K562 (cell line): ENCODE data around the gene SPAG16. TPM values are rescaled to one million over a fixed set of nuclear protein-coding genes. Genes with fewer than 3 reads are reported as not detected.

Source experiments
- ATAC-seq: fragments of 200-7000 bp; cut with Tn5 transposase; 3 replicates; pipeline ENCODE4 v1.9.1; 2020; ENCODE audit warnings: moderate library complexity
- BruUV-seq: library from RNA; stranded (reverse); fragments of 400-500 nt; replicated peaks from 2 replicates; lab custom pipeline; 2021; lab: Mats Ljungman, UMichigan
- CTCF ChIA-PET: fragments of 300-600 bp; formaldehyde crosslinking; extraction: SDS; loops from one replicate; lab custom pipeline; 2021; ENCODE audit warnings: low intra/inter-chr PET ratio; lab: Yijun Ruan, JAX
- POLR2A ChIA-PET: fragments of 300-600, 350-650 bp; sonication (Branson Sonifier 250); formaldehyde crosslinking; extraction: SDS; loops from one replicate; lab custom pipeline; 2021; ENCODE audit warnings: antibody characterized with exemption, inconsistent platforms; lab: Yijun Ruan, JAX
- DNase-seq, 4 experiments: peaks; one replicate each; pipeline versions ENCODE4 v3.0.0 to v3.0.0-alpha.2; 2011 to 2018; ENCODE audit warnings: low spot score in 3 of 4, mixed read lengths in 3 of 4; ENCODE audit errors: extremely low read depth in 1 of 4
- FAIRE-seq: peaks from 2 replicates; lab custom pipeline; 2011; peaks lifted over from hg19 to GRCh38; lab: Jason Lieb, UNC
- H2AFZ ChIP-seq: 2 replicates; pipeline ENCODE4 v1.6.0; 2011; ENCODE audit warnings: low read depth, low read length, control low read depth, inconsistent platforms
- H3K27ac ChIP-seq: fragments of 200-600 bp; 3 replicates; pipeline ENCODE4 v1.8.0; 2011; ENCODE audit warnings: low read depth, mild to moderate bottlenecking, control low read depth, inconsistent platforms, low read length, moderate library complexity, mixed read lengths; ENCODE audit errors: extremely low read depth
- H3K27me3 ChIP-seq, 2 experiments: fragments of 300-600 bp in 1 of 2; 2 replicates in 1 of 2; 3 replicates in 1 of 2; pipeline versions ENCODE4 v1.6.0 to v1.8.0; 2011; ENCODE audit warnings: inconsistent platforms in 2 of 2, low read length in 2 of 2, mild to moderate bottlenecking in 1 of 2, mixed read lengths in 1 of 2, moderate library complexity in 1 of 2; ENCODE audit not compliant: control insufficient read depth in 2 of 2, insufficient read depth in 2 of 2
- H3K36me3 ChIP-seq: fragments of 300-600 bp; 3 replicates; pipeline ENCODE4 v1.8.0; 2011; ENCODE audit warnings: mild to moderate bottlenecking, low read length, inconsistent platforms; ENCODE audit not compliant: control insufficient read depth, insufficient read depth
- H3K4me1 ChIP-seq, 2 experiments: fragments of 200-600 bp in 1 of 2; replicated peaks in 1 of 2; 2 replicates in 1 of 2; 3 replicates in 1 of 2; pipeline versions ENCODE4 v1.5.1 to v1.8.0; 2011; ENCODE audit warnings: inconsistent platforms in 2 of 2, low read length in 2 of 2, mild to moderate bottlenecking in 1 of 2, mixed read lengths in 1 of 2, moderate library complexity in 1 of 2; ENCODE audit not compliant: control insufficient read depth in 2 of 2, insufficient read depth in 2 of 2
- H3K4me2 ChIP-seq: 2 replicates; pipeline ENCODE4 v1.6.1; 2011; ENCODE audit warnings: low read length, control low read depth, inconsistent platforms, mixed read lengths; ENCODE audit not compliant: insufficient read depth
- H3K4me3 ChIP-seq: fragments of 200-600 bp; sonication (generic), shearing (Covaris generic); 2 replicates; pipeline ENCODE4 v1.5.1; 2016; ENCODE audit warnings: control low read depth, inconsistent platforms
- H3K79me2 ChIP-seq: fragments of 200-600 bp; 3 replicates; pipeline ENCODE4 v1.8.0; 2011; ENCODE audit warnings: low read length, inconsistent platforms; ENCODE audit not compliant: control insufficient read depth, insufficient read depth
- H3K9ac ChIP-seq, 2 experiments: 2 replicates each; pipeline versions ENCODE4 v1.6.0 to v1.6.1; 2011; ENCODE audit warnings: low read depth in 2 of 2, low read length in 2 of 2, control low read depth in 1 of 2, inconsistent platforms in 1 of 2, mild to moderate bottlenecking in 1 of 2, mixed read lengths in 1 of 2; ENCODE audit not compliant: insufficient read depth in 1 of 2
- H3K9me1 ChIP-seq: one replicate; pipeline ENCODE4 v1.6.0; 2011; ENCODE audit warnings: inconsistent platforms, mild to moderate bottlenecking, low read length, moderate library complexity; ENCODE audit not compliant: control insufficient read depth, insufficient read depth
- H3K9me3 ChIP-seq: replicated peaks from 2 replicates; pipeline ENCODE4 v1.5.1; 2011; ENCODE audit warnings: low read depth, low read length, inconsistent platforms; ENCODE audit not compliant: control insufficient read depth, insufficient read depth
- H4K20me1 ChIP-seq: replicated peaks from 2 replicates; pipeline ENCODE4 v1.6.1; 2011; ENCODE audit warnings: low read length, inconsistent platforms, mixed read lengths; ENCODE audit not compliant: control insufficient read depth, insufficient read depth
- FOXA1 ChIP-seq: fragments of 450-650 bp; IDR thresholded peaks from 2 replicates; pipeline ENCODE4 v1.6.1; 2016; ENCODE audit warnings: mild to moderate bottlenecking, borderline replicate concordance
- MED1 ChIP-seq: sonication (generic); formaldehyde crosslinking; IDR thresholded peaks from 2 replicates; pipeline ENCODE4 v1.8.1; 2023; ENCODE audit warnings: missing genetic modification reagents, borderline replicate concordance
- RREB1 ChIP-seq: fragments of 250-450 bp; sonication (Bioruptor Pico); IDR thresholded peaks from 2 replicates; pipeline ENCODE4 v1.4.0; 2020
- SRSF9 ChIP-seq: fragments of 200-400 bp; formaldehyde crosslinking; IDR thresholded peaks from 2 replicates; pipeline ENCODE4 v1.6.1; 2017; ENCODE audit warnings: low read depth, low read length, borderline replicate concordance
- ZFP30 ChIP-seq: fragments of 250-450 bp; sonication (Bioruptor Pico); IDR thresholded peaks from 2 replicates; pipeline ENCODE4 v1.8.0; 2022; ENCODE audit warnings: moderate library complexity, mild to moderate bottlenecking, inconsistent platforms, borderline replicate concordance
- ZKSCAN3 ChIP-seq: fragments of 250-450 bp; sonication (Bioruptor Pico); IDR thresholded peaks from 2 replicates; pipeline ENCODE4 v1.4.0; 2020
- WGBS: fragments of 100-300 bp; shearing (Covaris generic); methylation state at CpG from one replicate; pipeline ENCODE4 v1.1.6; 2016; ENCODE audit warnings: low coverage, mixed read lengths; ENCODE audit not compliant: insufficient coverage; ENCODE audit errors: missing lambda C conversion rate; 5-methylcytosine and 5-hydroxymethylcytosine counted together
- in situ Hi-C: fragments of 300-500 bp; cut with MboI; formaldehyde crosslinking; loops from 4 replicates; pipeline ENCODE4 v1.15.0; 2018; ENCODE audit warnings: inconsistent platforms, mixed read lengths
- intact Hi-C: fragments of 100-400 bp; cut with micrococcal nuclease; formaldehyde crosslinking; loops from 2 replicates; pipeline ENCODE4 v1.14.2; 2022
- polyA plus RNA-seq, 8 experiments: library from polyadenylated mRNA; depleted of rRNA in 4 of 8; stranded (reverse) in 5 of 8; unstranded in 3 of 8; fragments of >200 nt; fragmentation: Nextera tagmentation in 2 of 8; fragmentation: Illumina TruSeq in 1 of 8; extraction: Ambion mirVana in 2 of 8; extraction: Trizol in 1 of 8; gene quantifications; 2 replicates each; pipeline versions ENCODE4 v1.2.1 to v1.2.3, GENCODE V29; 2011 to 2014; ENCODE audit warnings: inconsistent platforms in 1 of 8, missing spikeins in 1 of 8
- total RNA-seq, 7 experiments: library from RNA; depleted of rRNA in 6 of 7; stranded (reverse); fragments of >200 nt in 6 of 7; fragmentation: Illumina TruSeq in 2 of 7; extraction: Trizol in 2 of 7; gene quantifications; 2 replicates each; pipeline versions ENCODE4 v1.2.1 to v1.2.3, GENCODE V29; 2011 to 2021; ENCODE audit warnings: low replicate concordance in 1 of 7

The SPAG16 gene
- total and polyA plus RNA-seq, 9 of the 15 experiments (the other 6 are each of a cell fraction or from before 2014, with no cell fraction given): 0.98 to 5.9 (median 3.5) TPM

- H3K9me3 ChIP-seq: no peaks in the 10 kb centered on the region
- no peak overlapping the region for H3K4me3 ChIP-seq
- no peaks in the 10 kb centered on the region for H3K27me3 ChIP-seq
- in situ Hi-C loops: no loop called here
- H2AFZ ChIP-seq: no peak overlapping the region
- H3K9me1 ChIP-seq: no peaks in the 10 kb centered on the region
- ATAC-seq (no peak), DNase-seq (peak; percentile 2 to 51 (median 9)), FAIRE-seq (no peak)
- no peak overlapping the region for H3K4me2 ChIP-seq
- no TSS peak for BruUV-seq
- H3K4me1 ChIP-seq: no peaks in the 10 kb centered on the region; a peak in 1 of 5 replicates
- CTCF ChIA-PET: interaction anchor here (0.7 kb wide), 1 partner anchor 561 kb away, joined by 3 read pairs; no protein-coding TSS in a partner anchor
- H4K20me1 ChIP-seq: no peaks in the 10 kb centered on the region
- intact Hi-C loops: loop anchor here (5.0 to 10.0 kb wide), 2 partner anchors 382 to 559 kb away; no protein-coding TSS in a partner anchor
- H3K9ac ChIP-seq: no peak overlapping the region
- H3K36me3 ChIP-seq: no peaks in the 10 kb centered on the region
- WGBS: 2% methylated on average over 4 of the region's 4 CpGs
- H3K27ac ChIP-seq: no peak overlapping the region
- POLR2A ChIA-PET: no interaction called here
- no peaks in the 10 kb centered on the region for H3K79me2 ChIP-seq
- TF ChIP-seq FOXA1 (no peak), SRSF9 (no peak), RREB1 (no peak), ZFP30 (CRISPR knock-in tag) (no peak), ZKSCAN3 (no peak), MED1 (no peak)
Observed at GRCh38 chr2:213246497-213247281, 37.6 kb upstream of the SPAG16 start.
